D721Med (cell line): ENCODE results near the gene FOXK2.
"Not testable (repeated sequence)": the region's sequence is repeated elsewhere in the genome, so short reads cannot be mapped to it uniquely, and the experiment has no call there.

Experiments used
- DNase-seq: peaks from one replicate; pipeline ENCODE4 v3.0.0; 2011; ENCODE audit warnings: low spot score; ENCODE audit not compliant: insufficient read length
- FAIRE-seq: peaks from 2 replicates; lab custom pipeline; 2011; peaks lifted over from hg19 to GRCh38; lab: Jason Lieb, UNC
- CTCF ChIP-seq: IDR thresholded peaks from 2 replicates; pipeline ENCODE4 v1.5.1; 2012; ENCODE audit warnings: mild to moderate bottlenecking, control low read depth; ENCODE audit not compliant: insufficient read depth; ENCODE audit errors: missing control alignments

Gene FOXK2

GRCh38 chr17:82503728-82504308 is 15.7 kb upstream of the FOXK2 start:
- no peak for TF ChIP-seq CTCF
- DNase-seq: no peak
- no peak for FAIRE-seq

GRCh38 chr17:82505296-82505695 is 14.2 kb upstream of the FOXK2 start:
- no peak for DNase-seq
- FAIRE-seq: no peak
- TF ChIP-seq CTCF: no peak

GRCh38 chr17:82506402-82506801 is 13.1 kb upstream of the FOXK2 start:
- not testable (repeated sequence) for FAIRE-seq, DNase-seq

- DNase-seq (no peak), FAIRE-seq (no peak)
Observed at GRCh38 chr17:82507631-82508175, 11.8 kb upstream of the FOXK2 start.

GRCh38 chr17:82511642-82512041 is 7.9 kb upstream of the FOXK2 start:
- FAIRE-seq: not testable (repeated sequence)

More at GRCh38 chr17:82507631-82508175, 11.8 kb upstream of the FOXK2 start:
- no peak for TF ChIP-seq CTCF

GRCh38 chr17:82513864-82514263 is 5.7 kb upstream of the FOXK2 start:
- not testable (repeated sequence) for DNase-seq, FAIRE-seq

More at GRCh38 chr17:82511642-82512041, 7.9 kb upstream of the FOXK2 start:
- DNase-seq: not testable (repeated sequence)

- TF ChIP-seq CTCF: no peak
- DNase-seq: no peak
- no peak for FAIRE-seq
Observed at GRCh38 chr17:82517230-82517865, 2.2 kb upstream of the FOXK2 start.

- TF ChIP-seq CTCF: no peak
- no peak for FAIRE-seq
- DNase-seq: no peak
Observed at GRCh38 chr17:82519971-82520903, 705 bp downstream of the FOXK2 start.
